SK-N-SH treated with all-trans-retinoic acid at 6 μM for 48 hours (cell line): ENCODE measurements around the gene ABI2.

ENCODE experiments used
- ATAC-seq: fragments of 200-7000 bp; cut with Tn5 transposase; 3 replicates; pipeline ENCODE4 v1.9.1; 2020; ENCODE audit warnings: mild to moderate bottlenecking, moderate library complexity
- ARNTL ChIP-seq: fragments of 450-650 bp; formaldehyde crosslinking; IDR thresholded peaks from 2 replicates; pipeline ENCODE4 v1.5.0; 2020; ENCODE audit warnings: low read depth, mild to moderate bottlenecking, moderate library complexity, borderline replicate concordance
- CREB5 ChIP-seq: fragments of 250-450 bp; sonication (Bioruptor Pico); IDR thresholded peaks from 2 replicates; pipeline ENCODE4 v1.5.1; 2020; ENCODE audit warnings: low read depth, mild to moderate bottlenecking, moderate library complexity
- CSDC2 ChIP-seq: fragments of 250-450 bp; sonication (Bioruptor Pico); IDR thresholded peaks from 2 replicates; pipeline ENCODE4 v1.5.0; 2020; ENCODE audit warnings: mild to moderate bottlenecking, moderate library complexity
- ESRRG ChIP-seq: fragments of 250-450 bp; sonication (Bioruptor Pico); IDR thresholded peaks from 2 replicates; pipeline ENCODE4 v1.6.1; 2021; ENCODE audit warnings: mild to moderate bottlenecking
- ISL1 ChIP-seq: fragments of 250-450 bp; sonication (Bioruptor Pico); IDR thresholded peaks from 2 replicates; pipeline ENCODE4 v2.1.2; 2022; ENCODE audit warnings: mild to moderate bottlenecking, moderate library complexity
- OSR1 ChIP-seq: fragments of 250-450 bp; sonication (Bioruptor Pico); IDR thresholded peaks from 2 replicates; pipeline ENCODE4 v1.8.0; 2022; ENCODE audit warnings: moderate library complexity, mild to moderate bottlenecking, inconsistent platforms
- PATZ1 ChIP-seq: fragments of 250-450 bp; sonication (Bioruptor Pico); IDR thresholded peaks from 2 replicates; pipeline ENCODE4 v1.8.0; 2020; ENCODE audit warnings: mild to moderate bottlenecking, moderate library complexity, borderline replicate concordance
- PPARA ChIP-seq: fragments of 250-450 bp; sonication (Bioruptor Pico); IDR thresholded peaks from 2 replicates; pipeline ENCODE4 v1.5.0; 2020; ENCODE audit warnings: mild to moderate bottlenecking, borderline replicate concordance
- RARB ChIP-seq: fragments of 250-450 bp; sonication (Bioruptor Pico); IDR thresholded peaks from 2 replicates; pipeline ENCODE4 v1.8.0; 2021; ENCODE audit warnings: mild to moderate bottlenecking, moderate library complexity
- SNAI2 ChIP-seq: fragments of 250-450 bp; sonication (Bioruptor Pico); IDR thresholded peaks from 2 replicates; pipeline ENCODE4 v1.5.0; 2020; ENCODE audit warnings: mild to moderate bottlenecking, moderate library complexity
- TCF4 ChIP-seq: fragments of 250-450 bp; sonication (Bioruptor Pico); IDR thresholded peaks from 2 replicates; pipeline ENCODE4 v1.8.0; 2021; ENCODE audit warnings: mild to moderate bottlenecking, moderate library complexity, borderline replicate concordance
- TOX ChIP-seq: fragments of 250-450 bp; sonication (Bioruptor Pico); IDR thresholded peaks from 2 replicates; pipeline ENCODE4 v1.8.0; 2021; ENCODE audit warnings: mild to moderate bottlenecking, moderate library complexity, borderline replicate concordance
- TSHZ2 ChIP-seq: fragments of 250-450 bp; sonication (Bioruptor Pico); IDR thresholded peaks from 2 replicates; pipeline ENCODE4 v1.5.0; 2020; ENCODE audit warnings: mild to moderate bottlenecking, moderate library complexity
- ZC3H10 ChIP-seq: fragments of 250-450 bp; sonication (Bioruptor Pico); IDR thresholded peaks from 2 replicates; pipeline ENCODE4 v1.5.1; 2021; ENCODE audit warnings: mild to moderate bottlenecking, moderate library complexity
- ZFP30 ChIP-seq: fragments of 450-650 bp; formaldehyde crosslinking; IDR thresholded peaks from 2 replicates; pipeline ENCODE4 v1.5.0; 2022; ENCODE audit warnings: mild to moderate bottlenecking, moderate library complexity
- ZNF565 ChIP-seq: fragments of 450-650 bp; formaldehyde crosslinking; conservative IDR thresholded peaks from 2 replicates; pipeline ENCODE4 v1.5.0; 2020; ENCODE audit warnings: low read depth, mild to moderate bottlenecking, moderate library complexity
- ZNF70 ChIP-seq: fragments of 450-650 bp; formaldehyde crosslinking; IDR thresholded peaks from 2 replicates; pipeline ENCODE4 v1.5.0; 2020; ENCODE audit warnings: mild to moderate bottlenecking, moderate library complexity
- ZNF8 ChIP-seq: fragments of 450-650 bp; formaldehyde crosslinking; IDR thresholded peaks from 2 replicates; pipeline ENCODE4 v1.5.0; 2020; ENCODE audit warnings: mild to moderate bottlenecking, moderate library complexity
- TF ChIP-seq, protein P1 (sequence below): fragments of 250-450 bp; sonication (Bioruptor Pico); IDR thresholded peaks from 2 replicates; pipeline ENCODE4 v1.8.0; 2021; ENCODE audit warnings: low read depth, mild to moderate bottlenecking, moderate library complexity, borderline replicate concordance

The ABI2 gene

DNA sequence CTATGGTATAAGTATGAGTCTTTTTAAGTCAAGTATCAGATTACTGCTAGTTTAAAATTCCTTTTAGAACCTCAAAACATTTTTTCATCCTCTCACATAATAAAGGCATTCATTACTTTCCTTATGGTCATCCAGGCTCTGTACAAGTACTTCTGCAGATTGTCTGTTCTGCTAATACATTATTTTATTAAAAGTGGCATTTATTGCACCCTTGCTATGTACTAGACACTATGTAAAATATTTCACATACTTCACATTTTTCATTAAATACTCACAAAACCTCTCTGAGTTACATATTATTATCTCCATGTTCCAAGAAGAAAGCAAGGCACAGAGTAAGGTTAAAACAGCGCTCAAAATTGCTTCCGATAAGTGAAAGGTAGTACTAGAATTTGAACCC lies 122.8 kb downstream of the ABI2 start (continued):
- TF ChIP-seq PATZ1, result peak; percentile 23; the same call in 1 of the 2 replicates

DNA sequence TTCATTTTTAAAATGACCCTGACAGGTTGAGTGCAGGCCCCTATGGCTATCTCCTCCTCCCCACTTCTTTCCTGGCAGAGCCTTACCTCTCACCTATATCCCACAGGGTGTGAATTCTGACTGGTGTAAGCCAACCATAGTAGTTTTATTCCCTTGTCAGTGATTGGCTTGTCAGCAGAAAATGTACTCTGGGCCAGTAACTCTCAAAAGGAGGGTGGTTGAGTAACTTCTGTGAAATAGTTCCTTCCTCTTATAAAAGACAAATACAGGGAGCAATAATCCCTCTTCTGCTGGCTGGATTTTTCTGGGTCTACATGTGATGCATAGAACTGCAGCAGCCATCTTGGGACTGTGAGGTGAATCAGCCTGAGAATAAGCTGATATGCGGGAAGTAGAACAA lies 123.5 kb downstream of the ABI2 start:
- ATAC-seq, result peak; percentile 9
- TF ChIP-seq ZFP30 (CRISPR knock-in tag) (no peak), CREB5 (CRISPR knock-in tag) (no peak), RARB (CRISPR knock-in tag) (no peak), ZNF8 (CRISPR knock-in tag) (no peak), ZNF70 (CRISPR knock-in tag) (no peak), ZC3H10 (CRISPR knock-in tag) (no peak), TOX (CRISPR knock-in tag) (no peak), TCF4 (no peak), PATZ1 (no peak), CSDC2 (CRISPR knock-in tag) (no peak), ISL1 (CRISPR knock-in tag) (no peak), ZNF565 (CRISPR knock-in tag) (no peak), ESRRG (CRISPR knock-in tag) (no peak), PPARA (CRISPR knock-in tag) (no peak), SNAI2 (CRISPR knock-in tag) (no peak)
- TF ChIP-seq, protein P1, sequence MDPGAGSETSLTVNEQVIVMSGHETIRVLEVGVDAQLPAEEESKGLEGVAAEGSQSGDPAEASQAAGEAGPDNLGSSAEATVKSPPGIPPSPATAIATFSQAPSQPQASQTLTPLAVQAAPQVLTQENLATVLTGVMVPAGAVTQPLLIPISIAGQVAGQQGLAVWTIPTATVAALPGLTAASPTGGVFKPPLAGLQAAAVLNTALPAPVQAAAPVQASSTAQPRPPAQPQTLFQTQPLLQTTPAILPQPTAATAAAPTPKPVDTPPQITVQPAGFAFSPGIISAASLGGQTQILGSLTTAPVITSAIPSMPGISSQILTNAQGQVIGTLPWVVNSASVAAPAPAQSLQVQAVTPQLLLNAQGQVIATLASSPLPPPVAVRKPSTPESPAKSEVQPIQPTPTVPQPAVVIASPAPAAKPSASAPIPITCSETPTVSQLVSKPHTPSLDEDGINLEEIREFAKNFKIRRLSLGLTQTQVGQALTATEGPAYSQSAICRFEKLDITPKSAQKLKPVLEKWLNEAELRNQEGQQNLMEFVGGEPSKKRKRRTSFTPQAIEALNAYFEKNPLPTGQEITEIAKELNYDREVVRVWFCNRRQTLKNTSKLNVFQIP (CRISPR knock-in tag), result no peak

DNA sequence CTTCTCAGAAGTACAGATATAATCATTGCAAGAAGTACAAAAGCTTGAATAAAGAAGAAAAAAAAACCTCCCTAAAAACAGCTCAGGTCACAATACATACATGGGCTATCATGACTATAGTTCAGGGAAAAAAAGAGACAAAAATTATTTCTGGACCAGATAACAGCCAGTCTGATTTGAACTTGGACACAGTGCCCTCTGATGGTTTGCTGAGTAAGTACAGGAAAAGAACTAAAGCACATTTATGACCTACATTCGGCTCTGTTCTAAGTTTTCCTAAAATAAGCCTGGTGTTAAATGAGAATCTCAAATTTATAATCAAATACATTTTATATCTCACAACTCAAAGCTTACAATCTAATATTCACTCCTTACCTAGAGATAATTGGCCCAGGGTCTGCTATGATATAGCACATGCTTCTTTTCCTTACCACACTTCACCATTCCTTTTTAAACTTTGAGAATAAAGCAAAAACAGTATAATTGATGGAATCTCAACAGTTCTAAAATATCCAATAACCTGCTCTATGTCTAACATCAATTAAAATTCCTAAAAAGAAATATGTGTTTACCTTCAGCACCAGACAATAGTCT lies 125.8 kb downstream of the ABI2 start:
- TF ChIP-seq, protein P1 (CRISPR knock-in tag), result no peak
- TF ChIP-seq ARNTL (CRISPR knock-in tag) (no peak), ZFP30 (CRISPR knock-in tag) (no peak), TCF4 (no peak), ESRRG (CRISPR knock-in tag) (no peak), SNAI2 (CRISPR knock-in tag) (no peak), CSDC2 (CRISPR knock-in tag) (no peak), ZNF70 (CRISPR knock-in tag) (no peak), ZNF565 (CRISPR knock-in tag) (no peak), TOX (CRISPR knock-in tag) (no peak), TSHZ2 (no peak), RARB (CRISPR knock-in tag) (no peak), PATZ1 (no peak), OSR1 (CRISPR knock-in tag) (no peak)
- ATAC-seq, result peak; percentile 63
